ENCODE measurements around the gene ANKRD66. TPM values are rescaled to one million over a fixed set of nuclear protein-coding genes. Genes with fewer than 3 reads are reported as not detected.

Gene ANKRD66
- total RNA-seq, 1 donor from 2014 or later, result not detected

DNA sequence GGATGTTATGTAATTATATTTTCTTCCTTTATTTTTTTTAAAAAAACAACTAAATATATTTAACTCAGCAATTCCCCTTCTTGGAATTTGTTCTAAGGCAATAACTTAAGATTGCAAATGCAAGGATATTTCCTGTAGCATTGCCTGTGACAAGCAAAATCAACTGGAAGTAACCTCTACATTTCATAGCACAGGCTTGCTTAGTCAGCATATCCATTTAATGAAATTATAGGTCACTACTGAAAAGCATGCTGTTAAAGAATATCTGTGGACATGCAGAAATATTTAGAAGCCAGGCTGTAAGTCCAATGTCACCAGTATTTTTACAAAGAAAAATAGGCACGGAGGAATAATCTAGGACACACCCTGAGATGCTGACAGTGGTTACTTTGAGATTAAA lies 37.8 kb downstream of the ANKRD66 start:
- no peak for DNase-seq (ENCODE audit: low spot score)
- intact Hi-C loops (cut with micrococcal nuclease), result no loop called here
- Mint-ChIP-seq H3K27ac (no peak overlapping the region), H3K9me3 (no peaks in the 10 kb centered on the region), H3K4me3 (no peak overlapping the region), H3K4me1 (ENCODE audit: low read depth) (no peaks in the 10 kb centered on the region), H3K36me3 (ENCODE audit: low read depth) (no peaks in the 10 kb centered on the region), H3K27me3 (ENCODE audit: insufficient read depth) (no peaks in the 10 kb centered on the region)

DNA sequence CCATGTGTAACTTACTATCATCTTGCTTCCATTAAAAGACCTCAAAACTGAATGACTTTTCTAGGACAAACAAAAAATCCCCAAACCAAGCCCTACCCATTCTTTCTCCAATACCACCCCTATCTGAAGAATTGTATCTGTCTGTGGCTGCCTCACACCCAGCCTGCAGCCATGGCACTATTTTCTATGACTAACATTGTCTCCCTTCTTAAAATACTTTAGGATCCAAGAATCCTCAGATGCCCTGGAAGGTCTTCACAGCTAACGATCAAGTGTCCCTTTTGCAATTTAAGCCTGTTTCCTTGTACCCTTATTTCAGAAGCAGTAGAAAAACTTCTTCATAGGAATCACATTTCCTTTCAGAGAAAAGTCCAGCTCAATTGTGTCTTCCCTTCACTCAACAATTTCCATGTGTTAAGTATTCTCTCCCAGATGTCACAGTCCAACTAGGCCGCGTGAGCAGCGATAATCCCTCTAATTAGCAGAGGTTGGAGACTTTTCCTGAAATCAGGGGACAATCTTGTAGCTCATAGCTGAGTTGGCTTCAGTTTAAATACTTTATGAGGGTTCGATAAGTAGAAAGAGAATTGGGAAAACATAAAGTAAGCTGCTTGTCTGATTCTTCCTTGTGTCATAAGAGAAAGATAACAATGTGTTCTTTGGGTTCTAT lies 41.3 kb downstream of the ANKRD66 start:
- Mint-ChIP-seq H3K4me1 (ENCODE audit: low read depth) (no peaks in the 10 kb centered on the region), H3K9me3 (no peaks in the 10 kb centered on the region), H3K27ac (no peak overlapping the region), H3K4me3 (no peak overlapping the region), H3K27me3 (ENCODE audit: insufficient read depth) (no peaks in the 10 kb centered on the region), H3K36me3 (ENCODE audit: low read depth) (no peaks in the 10 kb centered on the region)
- intact Hi-C loops (cut with micrococcal nuclease), result no loop called here
- no peak for DNase-seq (ENCODE audit: low spot score)

DNA sequence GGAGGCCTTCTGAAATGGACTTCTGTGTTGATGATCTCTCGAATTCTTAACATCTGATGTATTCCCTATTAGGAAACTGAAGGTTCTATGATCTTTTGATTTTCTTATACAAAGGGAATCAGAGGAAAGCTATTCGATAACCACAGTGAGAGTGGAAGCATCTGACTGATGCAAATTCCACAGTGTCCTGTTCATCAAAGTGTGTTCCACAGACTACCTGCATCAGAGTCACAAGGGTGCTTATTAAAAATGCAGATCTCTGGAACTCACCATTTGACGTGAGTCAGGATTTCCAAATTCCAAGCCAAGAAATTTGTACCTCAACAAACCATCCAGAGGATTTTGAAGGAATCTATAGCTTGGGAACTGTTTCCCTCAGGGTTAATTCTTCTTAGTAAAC lies 42.1 kb downstream of the ANKRD66 start:
- intact Hi-C loops (cut with micrococcal nuclease), result no loop called here
- no peak for DNase-seq (ENCODE audit: low spot score)
- Mint-ChIP-seq H3K27me3 (ENCODE audit: insufficient read depth) (no peaks in the 10 kb centered on the region), H3K4me1 (ENCODE audit: low read depth) (no peaks in the 10 kb centered on the region), H3K27ac (no peak overlapping the region), H3K4me3 (no peak overlapping the region), H3K9me3 (no peaks in the 10 kb centered on the region), H3K36me3 (ENCODE audit: low read depth) (no peaks in the 10 kb centered on the region)

DNA sequence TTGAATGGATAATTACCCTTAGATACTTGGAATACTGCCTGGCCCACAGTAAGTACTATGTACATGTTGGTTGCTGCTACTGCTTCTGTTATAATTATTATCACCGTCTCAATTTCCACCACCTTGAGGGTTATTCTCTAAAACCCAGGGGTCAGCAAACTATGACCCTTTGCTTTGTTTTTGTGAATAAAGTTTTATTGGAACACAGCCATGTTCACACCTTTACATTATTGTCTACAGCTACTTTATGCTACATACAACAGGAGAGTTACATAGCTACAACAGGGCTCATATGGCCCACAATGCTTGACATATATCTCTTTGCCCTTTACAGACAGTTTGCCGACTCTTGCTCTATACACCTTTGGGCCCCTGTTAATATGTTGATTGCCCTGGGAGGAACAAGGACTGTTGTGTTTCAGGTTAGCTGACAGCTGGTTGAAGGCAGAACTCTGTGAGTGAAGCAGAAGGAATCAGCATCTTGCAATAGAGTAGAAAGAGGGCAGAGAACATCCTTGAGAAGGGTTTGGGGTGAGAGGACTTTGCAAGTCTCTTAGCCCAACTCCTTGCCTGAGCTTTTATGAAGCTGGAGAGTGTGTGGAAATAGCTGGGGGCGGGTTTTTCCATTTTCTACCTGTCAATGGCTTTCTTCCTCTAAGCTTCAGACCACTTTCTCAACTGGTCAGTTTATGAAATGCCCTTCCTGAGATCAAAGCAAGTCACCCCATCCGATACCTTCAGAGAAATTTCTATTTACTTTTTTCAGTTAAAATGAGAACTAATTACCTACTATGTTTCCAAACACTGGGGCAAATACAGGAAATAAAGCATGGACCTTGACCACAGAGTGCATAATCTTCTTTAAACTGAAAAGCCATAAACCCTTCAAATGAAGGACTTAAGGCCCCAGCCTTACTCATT lies 43.0 kb downstream of the ANKRD66 start:
- H3K36me3 Mint-ChIP-seq (ENCODE audit: low read depth), result no peaks in the 10 kb centered on the region
- intact Hi-C loops (cut with micrococcal nuclease), result no loop called here
- no peaks in the 10 kb centered on the region for H3K9me3 Mint-ChIP-seq
- no peak overlapping the region for H3K27ac Mint-ChIP-seq
- H3K4me1 Mint-ChIP-seq (ENCODE audit: low read depth), result no peaks in the 10 kb centered on the region
- no peak overlapping the region for H3K4me3 Mint-ChIP-seq
- DNase-seq (ENCODE audit: low spot score), result no peak
- H3K27me3 Mint-ChIP-seq (ENCODE audit: insufficient read depth), result no peaks in the 10 kb centered on the region

DNA sequence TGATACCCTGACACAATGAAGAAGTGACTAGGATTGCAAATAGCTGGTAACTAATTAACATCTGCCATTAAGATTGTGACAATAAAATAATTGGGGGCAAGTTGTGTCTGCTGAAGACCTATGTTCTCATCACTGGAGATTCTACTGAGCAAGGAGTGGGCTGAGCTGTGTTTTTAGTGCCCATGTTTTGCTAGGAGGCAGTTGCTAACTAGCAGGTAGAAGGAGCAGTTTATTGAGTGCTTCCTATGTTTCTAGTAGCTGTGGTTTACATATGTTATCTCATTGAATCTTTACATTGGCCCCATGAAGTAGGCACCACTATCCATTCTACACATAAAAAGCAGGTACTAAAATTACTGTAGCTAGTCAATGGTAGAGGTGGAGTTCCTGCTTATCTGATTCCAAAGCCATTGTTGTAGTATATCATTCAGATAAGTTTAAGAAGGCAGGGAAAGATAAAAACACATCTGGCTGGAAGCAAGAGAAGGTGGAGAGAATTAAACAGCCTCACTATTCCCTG lies 43.7 kb downstream of the ANKRD66 start:
- Mint-ChIP-seq H3K27me3 (ENCODE audit: insufficient read depth) (no peaks in the 10 kb centered on the region), H3K27ac (no peak overlapping the region), H3K4me3 (no peak overlapping the region), H3K4me1 (ENCODE audit: low read depth) (no peaks in the 10 kb centered on the region), H3K36me3 (ENCODE audit: low read depth) (no peaks in the 10 kb centered on the region), H3K9me3 (no peaks in the 10 kb centered on the region)
- intact Hi-C loops (cut with micrococcal nuclease), result no loop called here
- DNase-seq (ENCODE audit: low spot score), result no peak

DNA sequence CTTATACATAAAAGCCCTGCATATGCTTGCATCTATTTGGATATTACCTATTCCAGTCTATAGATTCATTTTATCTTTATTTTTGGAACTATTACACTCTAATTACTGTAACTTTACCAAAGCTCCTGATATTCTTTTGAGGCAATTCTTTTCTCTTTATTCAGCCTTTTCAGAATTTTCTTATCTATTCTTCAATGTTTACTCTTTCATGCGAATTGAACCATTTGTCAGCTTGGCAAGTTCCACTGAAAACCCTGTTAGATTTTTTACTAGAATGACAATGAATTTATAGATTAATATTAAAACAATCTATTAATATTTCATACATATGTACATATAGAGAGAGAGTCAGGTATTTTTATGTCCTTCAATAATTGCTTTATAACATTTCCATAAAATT lies 45.9 kb downstream of the ANKRD66 start:
- no peaks in the 10 kb centered on the region for H3K36me3 Mint-ChIP-seq (ENCODE audit: low read depth)
- H3K9me3 Mint-ChIP-seq, result no peaks in the 10 kb centered on the region
- intact Hi-C loops (cut with micrococcal nuclease), result no loop called here
- no peak overlapping the region for H3K4me3 Mint-ChIP-seq
- no peaks in the 10 kb centered on the region for H3K27me3 Mint-ChIP-seq (ENCODE audit: insufficient read depth)
- H3K27ac Mint-ChIP-seq, result no peak overlapping the region
- no peaks in the 10 kb centered on the region for H3K4me1 Mint-ChIP-seq (ENCODE audit: low read depth)
- no peak for DNase-seq (ENCODE audit: low spot score)

DNA sequence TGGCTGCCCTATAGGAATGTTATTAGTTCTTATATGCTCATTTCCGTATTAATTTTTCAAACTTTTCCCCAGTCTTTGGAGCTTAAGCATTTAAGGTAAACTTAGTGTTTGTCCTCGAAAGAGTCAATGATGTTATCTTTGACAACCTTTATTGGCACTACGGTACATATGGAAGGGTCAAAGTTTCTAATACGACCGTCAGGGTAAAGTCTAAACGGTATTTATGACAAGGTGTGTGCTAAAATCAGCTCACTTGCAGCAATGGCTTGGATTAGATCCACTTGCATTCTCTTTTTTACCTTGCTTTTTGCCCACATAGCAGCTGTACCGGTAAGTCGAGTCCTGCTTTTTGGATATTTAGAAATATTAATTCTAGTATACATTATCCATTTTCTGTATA lies 46.4 kb downstream of the ANKRD66 start, which contains the start of gene MEP1A:
MEP1A (plus strand) TSS at position 252 of the 400 bp plus-strand sequence; CDS start at position 262, 10 bp downstream.
- no peak for DNase-seq (ENCODE audit: low spot score)
- Mint-ChIP-seq H3K4me3 (no peak within 1 kb of the TSS), H3K36me3 (ENCODE audit: low read depth) (no peaks in the 10 kb centered on the region), H3K27ac (no peak within 1 kb of the TSS), H3K9me3 (no peaks in the 10 kb centered on the region), H3K4me1 (ENCODE audit: low read depth) (no peaks in the 10 kb centered on the region), H3K27me3 (ENCODE audit: insufficient read depth) (no peaks in the 10 kb centered on the region)
- intact Hi-C loops (cut with micrococcal nuclease), result no loop called here

DNA sequence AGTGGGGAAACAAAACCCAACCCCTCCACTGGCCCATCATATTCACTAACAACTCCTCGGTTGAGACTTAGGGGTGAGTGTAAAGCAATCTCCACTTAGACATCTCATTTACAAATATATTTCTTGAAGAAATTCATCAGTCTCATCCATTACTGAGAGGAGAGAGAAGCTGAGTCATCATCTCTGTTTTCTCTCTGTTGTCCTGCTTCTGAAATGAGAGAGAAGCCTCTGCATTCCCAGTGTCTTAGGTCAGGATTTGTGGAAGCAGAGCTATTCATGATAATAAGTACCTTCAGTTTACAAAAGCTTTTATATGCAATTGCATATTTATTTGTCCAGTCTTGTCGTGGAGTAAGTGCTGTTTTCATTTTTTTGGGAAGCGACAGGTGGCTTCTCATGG lies 47.3 kb downstream of the ANKRD66 start:
- Mint-ChIP-seq H3K4me3 (no peak overlapping the region), H3K4me1 (ENCODE audit: low read depth) (no peaks in the 10 kb centered on the region), H3K27ac (no peak overlapping the region), H3K9me3 (no peaks in the 10 kb centered on the region), H3K36me3 (ENCODE audit: low read depth) (no peaks in the 10 kb centered on the region), H3K27me3 (ENCODE audit: insufficient read depth) (no peaks in the 10 kb centered on the region)
- intact Hi-C loops (cut with micrococcal nuclease), result no loop called here
- DNase-seq (ENCODE audit: low spot score), result no peak

DNA sequence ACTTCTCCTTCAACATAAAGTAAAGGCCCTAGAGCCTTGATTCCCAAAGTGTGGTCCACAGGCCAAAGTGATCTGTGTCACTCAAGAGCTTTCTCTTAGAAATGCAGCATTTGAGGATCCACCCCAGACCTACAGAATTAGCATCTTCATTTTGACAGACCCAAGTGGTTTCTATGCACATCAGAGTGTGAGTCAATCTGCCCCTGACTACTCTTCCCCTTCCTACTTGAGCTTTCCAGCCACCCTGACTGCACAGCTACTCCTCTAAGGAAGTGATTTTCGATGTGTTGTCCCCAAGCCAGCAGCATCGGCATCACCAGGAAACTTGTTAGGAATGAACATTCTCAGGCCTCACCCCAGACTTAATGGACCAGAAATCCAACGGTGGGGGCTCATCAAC lies 49.1 kb downstream of the ANKRD66 start:
- intact Hi-C loops (cut with micrococcal nuclease), result no loop called here
- Mint-ChIP-seq H3K27me3 (ENCODE audit: insufficient read depth) (no peaks in the 10 kb centered on the region), H3K36me3 (ENCODE audit: low read depth) (no peaks in the 10 kb centered on the region), H3K9me3 (no peaks in the 10 kb centered on the region), H3K27ac (no peak overlapping the region), H3K4me1 (ENCODE audit: low read depth) (no peaks in the 10 kb centered on the region), H3K4me3 (no peak overlapping the region)
- DNase-seq (ENCODE audit: low spot score), result no peak

DNA sequence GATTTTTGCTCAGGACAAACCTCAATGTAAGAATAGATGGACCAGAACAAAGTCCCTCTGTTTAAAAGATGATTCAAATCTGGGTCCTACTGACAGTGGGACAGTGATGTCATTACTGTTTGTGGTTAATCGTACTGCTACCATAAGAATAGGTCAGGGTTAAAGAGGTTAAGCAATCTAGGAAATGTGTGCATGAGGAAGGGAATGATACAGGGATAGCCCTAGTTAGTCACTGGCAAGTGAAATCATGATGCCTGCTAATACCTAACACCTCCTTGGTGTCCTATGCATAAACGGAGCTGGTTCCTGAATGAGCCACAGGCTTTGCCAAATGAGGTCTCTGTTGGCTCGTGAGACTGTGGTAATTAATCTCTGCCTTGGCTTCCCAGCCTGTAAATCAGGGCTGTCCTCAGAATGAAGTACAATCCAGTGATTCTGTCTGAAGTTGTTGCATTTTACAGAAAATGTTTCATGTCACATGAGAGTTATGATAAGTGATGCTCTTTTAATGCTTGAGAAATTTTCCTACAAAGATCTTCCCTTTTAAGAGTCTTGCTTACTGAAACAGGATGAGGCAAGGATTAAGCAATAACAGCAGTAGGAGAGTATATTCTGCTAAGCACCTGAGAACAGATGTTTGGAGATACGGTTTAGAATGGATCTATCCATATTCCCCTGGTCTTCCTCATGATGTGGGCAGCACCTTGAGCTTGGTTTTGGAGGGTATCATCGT lies 50.3 kb downstream of the ANKRD66 start:
- intact Hi-C loops (cut with micrococcal nuclease), result no loop called here
- no peaks in the 10 kb centered on the region for H3K4me1 Mint-ChIP-seq (ENCODE audit: low read depth)
- no peaks in the 10 kb centered on the region for H3K9me3 Mint-ChIP-seq
- no peaks in the 10 kb centered on the region for H3K36me3 Mint-ChIP-seq (ENCODE audit: low read depth)
- H3K27ac Mint-ChIP-seq, result no peak overlapping the region
- no peak overlapping the region for H3K4me3 Mint-ChIP-seq
- H3K27me3 Mint-ChIP-seq (ENCODE audit: insufficient read depth), result no peaks in the 10 kb centered on the region
- no peak for DNase-seq (ENCODE audit: low spot score)

DNA sequence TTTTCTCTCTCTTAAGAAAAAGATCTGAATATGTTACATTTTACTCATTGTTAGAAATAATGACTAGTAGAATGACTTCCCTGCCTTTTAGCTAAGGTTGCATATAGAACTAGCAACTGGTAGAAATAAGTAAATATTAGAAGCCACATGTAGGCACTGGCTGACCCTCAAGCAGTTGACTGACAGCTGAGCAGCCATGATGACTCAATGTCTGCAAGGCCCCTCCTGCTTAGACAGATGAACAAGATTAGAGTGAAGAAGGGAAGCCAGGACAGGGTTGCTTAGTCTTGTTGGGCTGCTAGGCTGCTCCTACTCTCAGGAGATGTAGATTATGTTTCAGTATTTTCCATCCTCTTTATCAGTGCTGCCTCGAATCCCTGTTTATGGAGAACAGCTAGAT lies 52.9 kb downstream of the ANKRD66 start:
- H3K36me3 Mint-ChIP-seq (ENCODE audit: low read depth), result no peaks in the 10 kb centered on the region
- no peaks in the 10 kb centered on the region for H3K27me3 Mint-ChIP-seq (ENCODE audit: insufficient read depth)
- DNase-seq (ENCODE audit: low spot score), result no peak
- no peak overlapping the region for H3K4me3 Mint-ChIP-seq
- H3K9me3 Mint-ChIP-seq, result no peaks in the 10 kb centered on the region
- intact Hi-C loops (cut with micrococcal nuclease), result no loop called here
- H3K4me1 Mint-ChIP-seq (ENCODE audit: low read depth), result no peaks in the 10 kb centered on the region
- no peak overlapping the region for H3K27ac Mint-ChIP-seq

DNA sequence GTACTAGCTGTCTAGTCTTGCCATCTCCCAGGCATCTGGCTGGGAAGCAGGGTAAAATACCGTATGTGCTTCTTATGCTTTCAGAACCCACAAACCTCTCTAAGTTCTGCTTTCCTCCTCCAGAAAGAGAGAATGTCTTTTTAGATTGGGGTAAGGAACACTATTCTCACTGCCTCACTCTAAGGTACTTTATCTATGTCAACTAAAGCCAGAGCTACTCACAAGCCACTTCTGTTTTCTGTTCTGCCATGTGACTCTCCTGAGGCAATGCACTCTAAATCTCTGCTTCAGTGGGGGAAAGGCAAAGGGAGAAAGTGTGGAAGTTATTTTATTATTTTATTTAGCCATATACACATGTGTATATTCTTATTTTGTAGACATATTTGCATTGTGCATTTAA lies 62.1 kb downstream of the ANKRD66 start:
- Mint-ChIP-seq H3K27me3 (ENCODE audit: insufficient read depth) (peaks cover 3% of the 10 kb centered on the region), H3K36me3 (ENCODE audit: low read depth) (no peaks in the 10 kb centered on the region), H3K9me3 (no peaks in the 10 kb centered on the region), H3K4me3 (no peak overlapping the region), H3K4me1 (ENCODE audit: low read depth) (no peaks in the 10 kb centered on the region), H3K27ac (no peak overlapping the region)
- intact Hi-C loops (cut with micrococcal nuclease), result no loop called here
- no peak for DNase-seq (ENCODE audit: low spot score)
